Pancreas (tissue), 10 donors: ENCODE measurements around the gene PRKCH. TPM values are rescaled to one million over a fixed set of nuclear protein-coding genes. Genes with fewer than 3 reads are reported as not detected.

Source experiments
- ATAC-seq, 4 donors: fragments of 200-7000 bp; cut with Tn5 transposase; one replicate each; pipeline versions ENCODE4 v1.8.0 to v1.9.1; 2020; ENCODE audit warnings: mild to moderate bottlenecking in 4 of 4, moderate library complexity in 4 of 4
- DNase-seq, 6 donors: peaks; one replicate each; pipeline ENCODE4 v3.0.0-alpha.2; 2020
- FAIRE-seq: peaks from 2 replicates; lab custom pipeline; 2012; peaks lifted over from hg19 to GRCh38; lab: Jason Lieb, UNC
- H3K27ac ChIP-seq, 4 donors: fragments of 200-600 bp; sonication (generic); 1 replicate in 3 of 4; 2 replicates in 1 of 4; pipeline versions ENCODE4 v1.5.0 to v1.8.0; 2020
- H3K27me3 ChIP-seq, 4 donors: fragments of 200-600 bp; one replicate each; pipeline ENCODE4 v1.8.0; 2021
- H3K36me3 ChIP-seq, 3 donors: fragments of 200-600 bp; sonication (generic) in 1 of 3; one replicate each; pipeline versions ENCODE4 v1.5.0 to v1.8.0; 2020 to 2021
- H3K4me1 ChIP-seq, 3 donors: fragments of 200-600 bp; one replicate each; pipeline ENCODE4 v1.8.0; 2021
- H3K4me3 ChIP-seq, 4 donors: fragments of 200-600 bp; sonication (generic) in 2 of 4; one replicate each; pipeline versions ENCODE4 v1.5.0 to v1.8.0; 2020 to 2021
- H3K9me3 ChIP-seq, 4 donors: fragments of 200-600 bp; one replicate each; pipeline ENCODE4 v1.8.0; 2021
- WGBS, 2 donors: extraction: QIAGEN DNeasy Blood & Tissue Kit; methylation state at CpG; one replicate each; pipeline ENCODE4 v1.1.7; 2013; 5-methylcytosine and 5-hydroxymethylcytosine counted together
- intact Hi-C, 3 donors: fragments of 100-400 bp; cut with DNase I; formaldehyde crosslinking; loops; one replicate each; pipeline versions ENCODE4 v1.11.1 to v1.14.2; 2022
- polyA plus RNA-seq, 2 donors: library from polyadenylated mRNA; stranded (reverse); fragments of 200-250 nt; gene quantifications; one replicate each; pipeline ENCODE4 v1.2.3, GENCODE V29; 2013
- total RNA-seq, 6 donors: library from RNA; stranded (reverse); fragmentation: NEBNext Ultra II Directional in 4 of 6; extraction: Animal tissue kit (Norgen Biotek cat#: 25700) in 4 of 6; gene quantifications; one replicate each; pipeline versions ENCODE4 v1.2.1 to v1.2.4, GENCODE V29; 2021 to 2023
- TF ChIP-seq, protein P1 (sequence below), 4 donors: fragments of 200-600 bp; sonication (generic) in 3 of 4; IDR thresholded peaks; one replicate each; pipeline versions ENCODE4 v1.5.0 to v1.8.0; 2021; ENCODE audit warnings: antibody characterized with exemption in 4 of 4
- donor health status: healthy with polysubstance abuse.
- donor health status: DM: no; HTN: no; CAD: no; lungs with moderate emphysema.
- donor health status: DM: no; HTN: no; CAD: no.
- donor health status: control.
- donor health status: control.
- donor health status: Bipolar disorder and iron deficiency.
- donor health status: DM: yes; HTN: yes; CAD: no.
- donor health status: DM: no; HTN: no; CAD: no.
- donor health status: DM: no; HTN: no; CAD: no.
- donor health status: DM: yes; HTN: yes; CAD: no.

PRKCH gene
- total and polyA plus RNA-seq, 8 donors: 3.6 to 16.9 (median 8.9) TPM

DNA sequence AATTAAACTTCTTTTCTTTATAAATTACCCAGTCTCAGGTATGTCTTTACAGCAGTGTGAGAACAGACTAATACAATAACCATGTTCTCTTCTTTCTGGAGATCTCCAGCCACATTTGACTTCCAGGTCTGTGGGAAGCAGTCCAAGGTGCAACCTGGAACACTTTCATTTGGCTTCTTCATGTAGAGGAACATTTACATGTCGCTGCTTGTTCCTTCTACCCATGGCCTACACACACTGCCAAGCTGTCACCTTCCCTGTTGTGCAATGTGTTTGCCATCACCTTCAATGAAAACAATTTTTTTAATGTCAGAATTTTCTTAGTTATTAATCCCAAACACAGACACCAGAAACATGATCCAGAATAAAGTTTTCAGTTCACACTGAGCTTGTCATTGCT is 104.7 kb downstream of the PRKCH start:
- H3K4me1 ChIP-seq: peaks cover 0 to 10% (median 3%) of the 10 kb centered on the region in 3 donors
- H3K4me3 ChIP-seq: no peak overlapping the region
- WGBS, 2 donors: 11 to 22% methylated on average over 1 of the region's 1 CpG
- ATAC-seq: peak; percentile 88 to 97 (median 92)
- H3K27me3 ChIP-seq: no peaks in the 10 kb centered on the region
- peak overlapping the region in 1 of 4 donors; percentile 34 for H3K27ac ChIP-seq
- TF ChIP-seq, protein P1, sequence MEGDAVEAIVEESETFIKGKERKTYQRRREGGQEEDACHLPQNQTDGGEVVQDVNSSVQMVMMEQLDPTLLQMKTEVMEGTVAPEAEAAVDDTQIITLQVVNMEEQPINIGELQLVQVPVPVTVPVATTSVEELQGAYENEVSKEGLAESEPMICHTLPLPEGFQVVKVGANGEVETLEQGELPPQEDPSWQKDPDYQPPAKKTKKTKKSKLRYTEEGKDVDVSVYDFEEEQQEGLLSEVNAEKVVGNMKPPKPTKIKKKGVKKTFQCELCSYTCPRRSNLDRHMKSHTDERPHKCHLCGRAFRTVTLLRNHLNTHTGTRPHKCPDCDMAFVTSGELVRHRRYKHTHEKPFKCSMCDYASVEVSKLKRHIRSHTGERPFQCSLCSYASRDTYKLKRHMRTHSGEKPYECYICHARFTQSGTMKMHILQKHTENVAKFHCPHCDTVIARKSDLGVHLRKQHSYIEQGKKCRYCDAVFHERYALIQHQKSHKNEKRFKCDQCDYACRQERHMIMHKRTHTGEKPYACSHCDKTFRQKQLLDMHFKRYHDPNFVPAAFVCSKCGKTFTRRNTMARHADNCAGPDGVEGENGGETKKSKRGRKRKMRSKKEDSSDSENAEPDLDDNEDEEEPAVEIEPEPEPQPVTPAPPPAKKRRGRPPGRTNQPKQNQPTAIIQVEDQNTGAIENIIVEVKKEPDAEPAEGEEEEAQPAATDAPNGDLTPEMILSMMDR (IDR thresholded peaks at IDR 0.05): no peak
- peak in 4 of 6 donors; percentile 53 to 70 (median 62) for DNase-seq
- intact Hi-C loops: no loop called here
- H3K36me3 ChIP-seq: no peaks in the 10 kb centered on the region
- no peaks in the 10 kb centered on the region for H3K9me3 ChIP-seq
- FAIRE-seq: no peak

DNA sequence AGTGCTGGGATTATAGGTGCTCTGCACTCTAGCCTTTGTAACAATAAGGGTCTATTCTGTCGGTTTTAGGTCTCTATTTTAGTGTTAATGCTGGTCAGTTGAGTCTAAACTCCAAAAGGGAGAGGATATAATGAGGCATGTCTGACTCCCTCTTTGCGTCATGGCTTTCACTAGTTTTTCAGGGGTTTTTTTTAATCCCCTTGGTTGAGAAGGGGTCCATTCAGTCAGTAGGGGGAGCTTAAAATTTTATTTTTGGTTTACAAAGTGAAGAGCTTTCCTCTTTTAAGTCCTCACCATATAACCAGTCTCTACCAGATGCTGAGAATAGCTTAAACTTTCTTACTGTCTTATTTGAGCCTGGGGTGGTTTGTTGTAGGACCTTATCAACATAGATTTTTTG is 106.9 kb downstream of the PRKCH start:
- no peak for DNase-seq
- intact Hi-C loops: no loop called here
- no peak for ATAC-seq
- Histone ChIP-seq H3K4me3 (no peak overlapping the region), H3K36me3 (no peaks in the 10 kb centered on the region), H3K4me1 (peaks cover 3 to 10% (median 3%) of the 10 kb centered on the region in 3 donors), H3K9me3 (no peaks in the 10 kb centered on the region), H3K27me3 (no peaks in the 10 kb centered on the region), H3K27ac (no peak overlapping the region)
- WGBS, 2 donors: 87 to 91% methylated on average over 2 of the region's 2 CpGs
- TF ChIP-seq, protein P1 (IDR thresholded peaks at IDR 0.05): no peak
- no peak for FAIRE-seq

DNA sequence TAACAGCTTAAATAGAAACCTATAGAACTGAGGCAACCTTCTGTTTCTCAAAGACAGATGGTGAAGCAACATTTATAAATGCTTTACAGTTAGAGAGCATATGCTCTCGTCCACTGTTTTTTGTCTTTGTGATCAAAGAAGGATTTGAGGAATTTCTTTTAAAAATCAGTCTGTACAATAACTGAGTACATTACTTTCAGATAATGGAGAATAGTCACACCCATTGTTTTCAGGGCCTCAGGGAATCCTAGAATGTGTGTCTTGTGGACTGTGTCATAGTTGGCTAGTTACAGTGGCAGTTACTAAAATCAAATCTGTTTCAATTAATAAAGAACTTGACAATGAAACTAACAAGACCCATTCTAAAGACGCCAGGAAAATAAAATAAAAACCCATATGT is 107.9 kb downstream of the PRKCH start:
- DNase-seq (no peak), ATAC-seq (no peak), FAIRE-seq (no peak)
- H3K4me1 ChIP-seq: peaks cover 3 to 10% (median 8%) of the 10 kb centered on the region in 3 donors
- no peaks in the 10 kb centered on the region for H3K36me3 ChIP-seq
- TF ChIP-seq, protein P1 (IDR thresholded peaks at IDR 0.05): no peak
- no peak overlapping the region for H3K4me3 ChIP-seq
- no peaks in the 10 kb centered on the region for H3K9me3 ChIP-seq
- intact Hi-C loops: no loop called here
- WGBS, 2 donors: 72 to 77% methylated on average over 2 of the region's 2 CpGs
- H3K27me3 ChIP-seq: no peaks in the 10 kb centered on the region
- no peak overlapping the region for H3K27ac ChIP-seq

DNA sequence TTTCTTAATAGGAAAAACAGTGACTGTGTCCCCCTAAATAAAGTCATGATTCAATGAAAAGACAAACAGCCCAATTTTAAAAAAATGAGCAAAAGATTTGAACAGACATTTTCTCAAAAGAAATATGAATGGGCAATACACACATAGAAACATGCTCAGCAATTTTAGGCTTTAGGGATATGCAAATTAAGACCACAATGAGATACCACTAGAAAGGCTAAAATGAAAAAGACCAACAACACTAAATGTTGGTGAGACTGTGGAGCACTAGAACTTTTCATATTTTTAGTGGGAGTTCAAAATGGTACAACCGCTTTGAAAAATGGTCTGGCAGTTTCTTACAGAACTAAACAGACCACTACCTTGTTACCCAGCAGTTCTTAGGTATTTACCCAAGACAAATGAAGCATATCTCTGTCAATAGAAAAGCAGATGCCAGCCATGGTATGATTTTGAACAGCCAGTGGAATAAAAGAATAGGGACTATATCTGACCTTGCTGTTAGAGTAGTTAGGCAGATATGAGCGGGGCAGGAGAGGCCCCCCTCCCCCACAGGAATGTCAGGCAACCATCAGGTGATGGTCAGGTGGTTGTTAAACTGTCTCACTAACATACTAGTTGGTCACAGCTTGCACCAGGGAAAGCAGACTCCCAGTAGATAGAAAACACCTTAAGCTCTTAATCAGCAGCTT is 108.8 kb downstream of the PRKCH start:
- intact Hi-C loops: no loop called here
- TF ChIP-seq, protein P1 (IDR thresholded peaks at IDR 0.05): no peak
- ATAC-seq (peak in 2 of 4 donors; percentile 48 to 59), DNase-seq (no peak), FAIRE-seq (no peak)
- peaks cover 3 to 10% (median 8%) of the 10 kb centered on the region in 3 donors for H3K4me1 ChIP-seq
- no peaks in the 10 kb centered on the region for H3K36me3 ChIP-seq
- no peak overlapping the region for H3K27ac ChIP-seq
- no peaks in the 10 kb centered on the region for H3K27me3 ChIP-seq
- no peak overlapping the region for H3K4me3 ChIP-seq
- H3K9me3 ChIP-seq: no peaks in the 10 kb centered on the region
- 61 to 67% methylated on average over 2 of the region's 2 CpGs for WGBS, 2 donors

DNA sequence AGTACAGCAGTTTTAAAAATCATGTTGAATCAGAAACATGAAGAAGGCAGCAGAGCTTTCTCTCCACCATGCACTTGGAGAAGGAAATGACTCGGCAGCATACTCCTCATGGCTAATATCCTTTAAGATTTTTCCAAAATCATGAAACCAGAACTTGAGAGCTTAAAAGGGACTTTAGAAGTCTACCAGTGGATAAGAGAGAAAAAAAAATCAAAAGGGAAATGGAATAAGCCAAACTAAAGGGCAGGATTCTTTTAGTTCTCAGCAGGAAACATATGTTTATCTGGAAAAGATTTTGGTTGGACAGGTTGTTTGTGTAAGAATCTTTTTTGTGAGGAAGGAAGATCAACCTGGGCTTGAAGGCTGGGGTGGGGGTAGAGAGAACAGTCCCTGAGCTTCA is 111.8 kb downstream of the PRKCH start:
- Histone ChIP-seq H3K27ac (no peak overlapping the region), H3K4me3 (no peak overlapping the region), H3K4me1 (peaks cover 9 to 12% (median 9%) of the 10 kb centered on the region in 3 donors), H3K27me3 (no peaks in the 10 kb centered on the region), H3K9me3 (no peaks in the 10 kb centered on the region), H3K36me3 (no peaks in the 10 kb centered on the region)
- DNase-seq (no peak), ATAC-seq (peak in 3 of 4 donors; percentile 31 to 54 (median 36)), FAIRE-seq (no peak)
- intact Hi-C loops: no loop called here
- TF ChIP-seq, protein P1 (IDR thresholded peaks at IDR 0.05): no peak
- 49 to 52% methylated on average over 1 of the region's 1 CpG for WGBS, 2 donors
